Measurements from ENCODE around the gene CST7. TPM values are rescaled to one million over a fixed set of nuclear protein-coding genes. Genes with fewer than 3 reads are reported as not detected.

CST7 gene
- total RNA-seq, 1 experiment from 2014 or later, result 1.1 TPM

DNA sequence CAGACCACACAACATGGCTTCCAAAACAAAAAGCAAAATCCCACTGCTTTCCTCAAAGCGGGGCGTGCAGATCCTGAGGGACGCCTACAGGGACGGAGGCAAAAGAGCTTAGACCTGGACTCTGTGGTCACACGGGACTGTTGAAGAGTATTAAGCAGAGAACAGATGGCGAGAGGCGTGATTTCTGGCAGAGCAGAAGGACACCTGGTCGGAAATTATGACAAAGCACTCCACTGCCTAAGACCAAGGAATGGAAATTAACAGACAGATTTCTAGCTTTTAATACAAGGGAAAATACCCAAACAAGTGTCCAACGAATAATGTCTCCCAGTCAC is 15.4 kb downstream of the CST7 start:
- DNase-seq (ENCODE audit: low spot score), result no peak

GRCh38 chr20:24965065-24965919 is 16.2 kb downstream of the CST7 start:
- DNase-seq (ENCODE audit: low spot score), result no peak

DNA sequence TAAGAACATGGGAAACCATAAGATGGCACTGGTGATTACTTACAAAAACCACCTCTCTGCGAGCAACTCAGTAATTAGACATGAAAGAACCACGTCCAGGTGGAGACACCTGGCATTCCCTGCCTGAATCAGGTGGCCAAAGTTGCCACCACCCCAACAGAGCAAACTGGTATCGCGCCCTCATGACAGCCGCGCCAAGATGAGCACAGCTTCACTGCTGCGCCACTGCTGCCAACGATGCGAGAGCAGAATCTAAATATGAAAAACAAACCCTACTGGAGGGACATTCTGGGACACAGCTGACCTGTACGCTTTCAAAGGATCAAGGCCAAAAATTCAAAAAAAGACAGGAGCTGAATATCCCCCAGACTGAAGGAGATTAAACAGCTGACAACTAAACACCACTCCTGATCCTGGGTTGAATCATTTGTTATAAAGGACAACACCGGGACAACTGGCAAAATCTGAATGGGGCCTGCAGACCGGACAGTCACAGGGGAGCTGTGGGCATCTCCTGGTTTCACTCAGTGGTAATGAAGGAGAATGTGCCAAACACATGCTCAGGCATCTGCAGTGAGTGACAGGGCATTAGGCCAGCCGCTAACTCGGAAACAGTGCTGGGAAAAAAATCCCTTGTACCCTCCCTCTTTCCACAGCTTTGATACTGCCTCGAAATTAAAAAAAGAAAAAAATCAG is 17.4 kb downstream of the CST7 start:
- DNase-seq (ENCODE audit: low spot score), result no peak

- no peak for DNase-seq (ENCODE audit: low spot score)
Measured at GRCh38 chr20:24968278-24968800, 19.3 kb downstream of the CST7 start.

DNA sequence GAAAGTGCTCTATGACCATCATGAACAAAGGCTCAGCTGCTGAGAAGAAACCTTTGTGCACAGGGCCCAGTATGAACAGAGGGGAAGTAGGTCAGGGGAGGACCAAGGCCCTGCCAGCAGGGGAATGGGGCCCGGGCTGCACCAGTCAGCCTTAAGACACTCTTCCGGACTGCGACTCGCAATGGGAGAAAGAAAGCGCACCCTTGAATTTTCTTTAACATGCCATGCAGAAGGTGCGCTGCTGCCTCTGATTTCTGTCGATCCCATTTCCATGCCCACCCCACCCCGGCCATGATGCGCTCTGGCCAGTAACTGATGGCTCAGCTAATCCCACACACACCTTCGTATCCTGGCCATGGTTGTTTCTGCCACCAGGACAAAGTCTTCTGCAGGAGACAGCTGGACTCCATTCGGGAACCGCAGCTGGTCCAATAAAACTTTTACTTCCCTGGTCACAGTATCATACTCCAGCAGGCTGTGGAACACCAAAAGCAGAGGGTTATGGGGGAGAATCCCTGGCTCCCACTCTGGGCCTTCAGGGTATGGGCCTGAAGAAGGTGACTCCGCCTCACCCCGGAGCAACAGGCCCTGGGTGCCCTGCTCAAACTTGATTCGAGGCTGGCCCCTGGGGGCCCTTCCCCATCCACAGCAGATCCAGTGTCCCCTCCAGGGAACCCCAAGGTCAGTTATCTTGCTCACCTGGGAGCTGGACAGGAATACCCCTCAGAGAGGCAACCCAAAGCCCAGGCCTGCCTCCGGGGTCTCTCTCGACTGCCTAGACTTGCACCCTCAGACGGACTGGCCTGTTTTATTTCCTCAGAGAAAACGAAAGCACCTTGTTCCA is 20.3 kb downstream of the CST7 start:
- no peak for DNase-seq (ENCODE audit: low spot score)

GRCh38 chr20:24970030-24970553 is 21.0 kb downstream of the CST7 start:
- DNase-seq (ENCODE audit: low spot score), result no peak

DNA sequence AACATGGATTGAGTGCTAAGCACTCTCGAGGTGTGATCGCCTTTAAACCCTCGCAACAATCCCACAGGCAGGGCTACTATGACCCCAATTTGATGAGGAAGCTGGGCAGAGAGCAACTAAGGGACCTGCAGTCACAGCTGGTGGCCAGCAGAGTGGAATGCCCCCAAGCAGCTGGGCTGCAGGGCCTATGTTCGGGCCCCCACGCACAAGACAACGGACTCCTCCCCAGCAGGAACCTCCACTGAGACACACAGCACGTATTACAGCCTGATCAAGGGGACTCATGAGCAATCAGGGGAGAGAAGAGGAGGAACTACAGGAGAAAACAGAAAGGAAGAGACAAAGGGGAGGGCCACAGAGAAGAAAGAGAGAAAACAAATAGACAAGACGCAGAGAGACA is 21.7 kb downstream of the CST7 start:
- DNase-seq (ENCODE audit: low spot score), result no peak

DNA sequence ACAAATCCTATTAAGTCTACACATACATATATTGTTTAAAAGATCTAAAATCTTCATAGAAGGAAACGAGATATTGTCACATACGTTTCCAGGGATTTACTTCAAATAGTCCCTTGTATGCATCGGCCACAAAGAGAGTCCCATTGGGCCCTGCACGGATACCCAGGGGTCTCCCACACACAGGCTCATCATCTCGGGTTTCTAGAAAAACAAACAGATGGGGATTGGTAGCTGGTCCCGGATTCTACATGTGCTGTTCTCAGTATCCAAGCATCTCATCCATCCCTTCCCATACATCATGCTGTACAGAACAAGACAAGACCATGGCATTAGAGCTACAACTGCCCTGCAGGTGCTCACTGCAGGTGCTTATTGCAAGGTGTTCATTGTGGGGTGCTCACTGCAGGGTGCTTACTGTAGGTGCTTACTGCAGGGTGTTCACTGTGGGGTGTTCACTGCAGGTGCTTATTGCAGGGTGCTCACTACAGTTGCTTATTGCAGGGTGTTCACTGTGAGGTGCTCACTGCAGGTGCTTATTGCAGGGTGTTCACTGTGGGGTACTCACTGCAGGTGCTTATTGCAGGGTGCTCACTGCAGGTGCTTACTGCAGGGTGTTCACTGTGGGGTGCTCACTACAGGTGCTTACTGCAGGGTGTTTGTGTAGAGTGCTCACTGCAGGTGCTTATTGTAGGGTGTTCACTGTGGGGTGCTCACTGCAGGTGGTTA is 22.5 kb downstream of the CST7 start:
- DNase-seq (ENCODE audit: low spot score), result no peak

GRCh38 chr20:24972341-24972740 is 23.3 kb downstream of the CST7 start:
- no peak for DNase-seq (ENCODE audit: low spot score)

DNA sequence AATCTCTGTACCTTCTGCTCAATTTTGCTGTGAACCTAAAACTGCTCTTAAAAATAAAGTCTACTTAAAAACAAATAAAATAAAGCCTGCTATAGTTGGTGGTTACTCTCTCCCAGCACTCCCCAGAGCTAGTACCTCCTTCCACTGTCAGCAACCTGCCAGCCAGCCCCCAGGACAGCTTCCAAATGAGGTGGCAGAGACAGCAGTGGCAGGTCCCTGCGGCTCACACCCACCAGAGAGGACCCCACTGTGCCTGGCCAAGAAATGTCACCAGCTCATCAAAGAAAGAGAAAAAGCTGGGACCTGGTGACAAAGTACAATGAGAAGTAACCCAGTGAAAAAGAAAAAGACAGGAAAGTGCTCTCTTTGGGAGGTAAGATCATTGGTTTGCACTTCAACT is 28.3 kb downstream of the CST7 start:
- no peak for DNase-seq (ENCODE audit: low spot score)

DNA sequence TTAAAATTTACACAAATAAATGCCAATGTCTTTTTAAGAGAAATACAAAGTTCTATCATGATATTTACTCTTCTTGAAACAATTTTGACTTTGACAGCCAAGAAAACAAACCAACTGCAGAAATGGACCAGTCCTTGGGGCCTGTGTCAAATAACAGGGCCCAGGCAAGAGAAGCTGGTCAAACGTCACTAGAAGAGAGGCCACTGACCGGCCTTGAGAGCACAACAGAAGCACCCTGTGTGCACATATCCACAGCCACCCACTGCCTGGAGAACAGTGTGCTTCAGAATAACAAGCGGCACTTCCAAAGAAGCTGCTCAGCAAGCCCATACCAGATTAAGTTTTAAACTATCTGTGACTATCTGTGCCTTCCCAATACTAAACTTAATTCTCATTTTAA is 28.7 kb downstream of the CST7 start:
- DNase-seq (ENCODE audit: low spot score), result no peak

GRCh38 chr20:24978513-24978912 is 29.4 kb downstream of the CST7 start:
- no peak for DNase-seq (ENCODE audit: low spot score)

- no peak for DNase-seq (ENCODE audit: low spot score)
Measured at GRCh38 chr20:24979036-24979960, 30.2 kb downstream of the CST7 start.

- no peak for DNase-seq (ENCODE audit: low spot score)
Measured at GRCh38 chr20:24980291-24981053, 31.4 kb downstream of the CST7 start.

GRCh38 chr20:24981282-24981681 is 32.2 kb downstream of the CST7 start:
- DNase-seq (ENCODE audit: low spot score), result no peak

DNA sequence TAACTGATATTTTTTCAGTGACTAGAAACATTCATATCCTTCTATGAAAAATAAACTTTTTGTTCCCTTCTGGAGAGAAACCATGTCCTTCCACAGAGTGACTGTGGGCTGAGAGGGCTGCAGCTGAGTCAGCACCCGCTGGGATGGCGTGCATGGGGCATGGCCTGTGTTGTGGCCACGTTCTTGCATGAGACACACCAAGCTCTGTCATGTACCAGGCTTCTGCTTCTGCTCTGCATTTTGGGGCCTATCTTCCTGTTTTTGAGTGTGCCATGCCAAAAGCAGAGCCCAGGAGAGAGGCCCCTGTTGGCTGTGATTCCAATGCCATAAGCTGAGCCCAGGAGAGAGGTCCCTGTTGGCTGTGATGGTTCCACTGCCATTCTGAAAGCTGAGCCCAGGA is 32.7 kb downstream of the CST7 start:
- DNase-seq (ENCODE audit: low spot score), result no peak

DNA sequence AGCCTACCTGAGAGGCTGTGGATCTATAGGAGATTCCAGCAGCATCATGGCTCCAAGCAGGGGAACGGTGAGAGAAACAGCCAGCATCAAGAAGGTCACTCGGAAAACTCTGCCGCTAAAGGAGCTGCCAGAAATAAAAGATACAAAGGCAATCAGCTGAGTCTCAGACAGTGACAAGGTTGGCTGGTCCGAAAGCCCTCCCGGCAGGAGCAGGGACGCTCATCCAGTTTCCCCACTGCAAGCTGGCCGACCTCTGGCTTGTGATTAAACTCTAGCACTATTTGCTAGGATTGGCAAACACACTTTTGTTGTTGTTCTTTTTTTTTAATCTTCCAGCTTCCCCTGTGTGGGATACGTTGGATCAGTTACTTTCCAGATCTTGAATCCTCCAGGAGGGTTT is 34.8 kb downstream of the CST7 start:
- no peak for DNase-seq (ENCODE audit: low spot score)

GRCh38 chr20:24984961-24985640 is 36.0 kb downstream of the CST7 start:
- DNase-seq (ENCODE audit: low spot score), result no peak

DNA sequence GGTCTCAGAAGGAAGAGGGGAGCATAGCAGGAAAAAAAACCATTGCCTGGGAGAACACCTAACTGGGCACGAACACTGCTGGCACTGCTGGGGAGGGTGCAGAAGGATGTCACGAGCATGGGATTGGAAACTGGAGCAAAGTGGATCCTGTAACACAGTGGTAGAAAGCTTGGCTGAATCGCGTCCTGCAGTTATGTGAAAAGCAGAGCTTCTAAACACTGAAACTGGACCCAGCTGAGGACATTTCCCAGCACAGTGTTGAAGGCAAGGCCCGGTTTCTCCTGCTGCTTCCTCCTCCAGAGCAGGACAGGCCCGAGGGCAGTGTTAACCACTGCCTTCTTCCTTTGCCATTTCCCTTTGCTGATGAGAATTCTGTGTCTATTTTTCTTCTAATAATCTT is 36.7 kb downstream of the CST7 start:
- no peak for DNase-seq (ENCODE audit: low spot score)
